ENCODE results near the gene ZC3H6. TPM values are rescaled to one million over a fixed set of nuclear protein-coding genes. Genes with fewer than 3 reads are reported as not detected.
A peak's percentile ranks its signal among the peaks of the same experiment; 100 is the strongest.
"Not testable (repeated sequence)": the region's sequence is repeated elsewhere in the genome, so short reads cannot be mapped to it uniquely, and the experiment has no call there.

ZC3H6 gene
- polyA plus RNA-seq, 1 of the 3 experiments (the other 2 are of a cell fraction) = 0.71 TPM

DNA sequence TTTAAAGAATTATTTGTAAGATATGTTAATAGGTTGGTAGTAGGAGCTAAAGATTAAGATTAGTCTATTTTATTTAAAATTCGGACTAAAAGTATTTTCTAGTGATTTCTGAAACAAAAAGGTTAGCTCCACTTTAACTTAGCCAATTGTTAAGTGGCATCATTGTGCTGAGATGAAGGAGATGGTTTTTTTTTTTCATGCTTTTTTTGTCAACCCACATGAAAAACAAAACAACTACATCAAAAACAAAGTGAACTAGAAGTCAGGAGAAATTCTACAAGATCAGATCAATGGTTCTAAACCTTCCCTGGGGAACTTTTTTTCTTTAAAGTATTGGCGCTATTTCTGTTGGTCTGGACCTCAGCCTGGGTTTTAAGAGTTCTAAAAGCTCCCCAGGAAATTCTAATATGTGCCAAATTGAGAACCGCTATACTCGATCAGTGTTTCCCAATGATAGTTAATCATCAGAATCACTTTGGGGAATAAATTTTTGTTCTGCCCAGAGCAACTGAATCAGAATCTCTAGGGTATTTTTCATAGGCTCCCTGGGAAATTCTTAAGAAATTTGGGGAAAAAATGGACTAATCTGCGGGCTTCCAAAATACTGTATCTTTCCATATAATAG lies 2.3 kb downstream of the ZC3H6 start:
- peaks cover 3% of the 10 kb centered on the region for H3F3A ChIP-seq (replicated peaks; ENCODE audit: insufficient read depth)
- 95% methylated on average over 5 of the region's 5 CpGs for WGBS (ENCODE audit: low lambda C conversion rate)
- H3K36me3 ChIP-seq (replicated peaks in 1 of 2; ENCODE audit: control insufficient read depth in 1 of 2, insufficient read depth in 2 of 2, low read length in 1 of 2) = peaks cover 0 to 8% of the 10 kb centered on the region in 2 experiments
- H4K20me1 ChIP-seq (ENCODE audit: insufficient read depth) = no peaks in the 10 kb centered on the region
- ChIA-PET POLR2A (no interaction called here), CTCF (interaction anchor here (0.7 to 1.5 kb wide), 5 partner anchors 15 to 391 kb away, joined by 3 to 7 read pairs (median 3); no protein-coding TSS in a partner anchor)
- no peaks in the 10 kb centered on the region for H3K9me3 ChIP-seq
- peak overlapping the region; percentile 27; the same call in 1 of the 2 replicates for H2AFZ ChIP-seq (ENCODE audit: low read depth)
- no peak overlapping the region for H3K27ac ChIP-seq (ENCODE audit: low read depth in 2 of 2, low read length in 1 of 2)
- H3K79me2 ChIP-seq (ENCODE audit: insufficient read depth) = peaks cover 21% of the 10 kb centered on the region
- peaks cover 0 to 5% of the 10 kb centered on the region in 2 experiments; a peak in 2 of 4 replicates for H3K4me1 ChIP-seq (ENCODE audit: control insufficient read depth in 1 of 2, insufficient read depth in 2 of 2, low read depth in 1 of 2, low read length in 1 of 2)
- DNase-seq = no peak
- no peak overlapping the region for H3K4me2 ChIP-seq
- no peaks in the 10 kb centered on the region for H3K27me3 ChIP-seq (ENCODE audit: insufficient read depth)
- TF ChIP-seq, protein P1, sequence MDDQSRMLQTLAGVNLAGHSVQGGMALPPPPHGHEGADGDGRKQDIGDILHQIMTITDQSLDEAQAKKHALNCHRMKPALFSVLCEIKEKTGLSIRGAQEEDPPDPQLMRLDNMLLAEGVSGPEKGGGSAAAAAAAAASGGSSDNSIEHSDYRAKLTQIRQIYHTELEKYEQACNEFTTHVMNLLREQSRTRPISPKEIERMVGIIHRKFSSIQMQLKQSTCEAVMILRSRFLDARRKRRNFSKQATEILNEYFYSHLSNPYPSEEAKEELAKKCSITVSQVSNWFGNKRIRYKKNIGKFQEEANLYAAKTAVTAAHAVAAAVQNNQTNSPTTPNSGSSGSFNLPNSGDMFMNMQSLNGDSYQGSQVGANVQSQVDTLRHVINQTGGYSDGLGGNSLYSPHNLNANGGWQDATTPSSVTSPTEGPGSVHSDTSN (IDR thresholded peaks at IDR 0.05) = no peak
- no peak for TF ChIP-seq ELF1 (IDR thresholded peaks at IDR 0.05)
- no peak for TF ChIP-seq JUND (IDR thresholded peaks at IDR 0.05)
- no peak for TF ChIP-seq GABPA (IDR thresholded peaks at IDR 0.05; ENCODE audit: low read depth)
- no peak overlapping the region for H3K4me3 ChIP-seq (ENCODE audit: low read depth in 2 of 2, low read length in 1 of 2)
- H3K9me2 ChIP-seq = no peaks in the 10 kb centered on the region
- H3K9ac ChIP-seq = no peak overlapping the region

DNA sequence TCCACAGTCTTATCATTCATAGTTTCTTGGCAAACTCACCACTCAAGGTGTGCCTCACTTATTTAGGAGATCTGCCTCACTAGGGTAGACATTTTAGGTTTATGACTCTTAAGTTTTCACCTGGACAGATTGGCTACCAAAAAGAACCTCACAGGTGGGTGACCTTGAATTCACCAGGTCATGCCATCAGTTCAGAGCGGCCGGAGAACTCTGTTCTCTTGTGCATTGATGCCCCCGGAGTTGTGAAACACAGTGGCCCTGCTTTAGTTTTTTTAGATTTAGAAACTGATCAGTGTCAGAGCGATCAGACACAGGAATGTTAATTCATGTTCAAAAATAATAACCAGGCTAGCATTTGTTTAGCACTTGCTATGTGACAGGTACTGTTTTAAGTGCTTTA lies 6.7 kb downstream of the ZC3H6 start:
- H3K9me3 ChIP-seq; H4K20me1 ChIP-seq (ENCODE audit: insufficient read depth); H3K4me1 ChIP-seq (ENCODE audit: control insufficient read depth in 1 of 2, insufficient read depth in 2 of 2, low read depth in 1 of 2, low read length in 1 of 2); H2AFZ ChIP-seq (ENCODE audit: low read depth); H3K9ac ChIP-seq; H3K27me3 ChIP-seq (ENCODE audit: insufficient read depth); CTCF ChIA-PET; H3K36me3 ChIP-seq (replicated peaks in 1 of 2; ENCODE audit: control insufficient read depth in 1 of 2, insufficient read depth in 2 of 2, low read length in 1 of 2); H3F3A ChIP-seq (replicated peaks; ENCODE audit: insufficient read depth); H3K4me2 ChIP-seq; DNase-seq; H3K4me3 ChIP-seq (ENCODE audit: low read depth in 2 of 2, low read length in 1 of 2); H3K27ac ChIP-seq (ENCODE audit: low read depth in 2 of 2, low read length in 1 of 2); POLR2A ChIA-PET; H3K9me2 ChIP-seq: not testable (repeated sequence)
- 90% methylated on average over 4 of the region's 4 CpGs for WGBS (ENCODE audit: low lambda C conversion rate)
- H3K79me2 ChIP-seq (ENCODE audit: insufficient read depth) = peaks cover 12% of the 10 kb centered on the region

DNA sequence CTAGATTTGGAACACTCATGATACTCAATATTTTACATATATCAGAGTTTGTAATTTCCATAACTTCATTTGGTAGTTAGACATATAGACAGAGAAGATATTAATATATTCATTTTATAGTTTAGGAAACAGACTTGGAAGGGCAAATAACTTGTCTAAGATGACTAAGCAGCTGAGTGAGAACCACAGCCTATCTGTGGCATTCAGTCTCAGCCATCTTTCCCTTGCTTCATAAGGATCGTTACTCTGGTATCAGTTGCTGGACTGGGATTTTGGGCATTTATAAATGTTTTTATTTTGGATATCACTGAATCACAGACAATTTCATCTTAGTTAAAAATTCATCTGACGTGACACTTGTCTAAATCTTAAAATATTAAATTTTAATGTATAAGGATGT lies 8.1 kb downstream of the ZC3H6 start:
- H3K4me2 ChIP-seq; H4K20me1 ChIP-seq (ENCODE audit: insufficient read depth); POLR2A ChIA-PET; H3K4me1 ChIP-seq (ENCODE audit: control insufficient read depth in 1 of 2, insufficient read depth in 2 of 2, low read depth in 1 of 2, low read length in 1 of 2); H3K27me3 ChIP-seq (ENCODE audit: insufficient read depth); H3K79me2 ChIP-seq (ENCODE audit: insufficient read depth); H3K4me3 ChIP-seq (ENCODE audit: low read depth in 2 of 2, low read length in 1 of 2); H3K9me2 ChIP-seq; H3F3A ChIP-seq (replicated peaks; ENCODE audit: insufficient read depth); H3K9ac ChIP-seq; H3K36me3 ChIP-seq (replicated peaks in 1 of 2; ENCODE audit: control insufficient read depth in 1 of 2, insufficient read depth in 2 of 2, low read length in 1 of 2); H2AFZ ChIP-seq (ENCODE audit: low read depth); CTCF ChIA-PET; H3K9me3 ChIP-seq; DNase-seq; H3K27ac ChIP-seq (ENCODE audit: low read depth in 2 of 2, low read length in 1 of 2): not testable (repeated sequence)
- WGBS (ENCODE audit: low lambda C conversion rate) = 78% methylated on average over 2 of the region's 2 CpGs

DNA sequence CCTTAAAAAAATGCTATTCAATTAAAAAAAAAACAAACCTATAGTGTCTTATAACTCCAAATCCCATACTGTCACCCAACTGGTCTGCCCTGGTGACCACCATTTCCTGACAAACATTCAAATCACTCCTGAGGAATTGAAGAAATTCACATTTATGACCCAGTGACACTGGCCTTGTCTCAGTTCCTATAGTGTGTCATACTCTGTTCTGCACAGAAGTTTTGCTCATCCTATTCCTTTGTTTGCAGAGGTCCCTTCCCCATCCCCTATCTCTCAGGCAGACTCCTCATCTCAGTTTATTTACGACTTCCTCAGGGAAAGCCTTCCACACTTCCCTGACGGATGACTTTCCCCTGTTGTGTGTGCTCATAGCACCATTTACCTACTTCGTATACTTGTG lies 14.7 kb downstream of the ZC3H6 start:
- no peaks in the 10 kb centered on the region for H4K20me1 ChIP-seq (ENCODE audit: insufficient read depth)
- TF ChIP-seq TCF12 (IDR thresholded peaks at IDR 0.05) = no peak
- TF ChIP-seq RCOR1 (IDR thresholded peaks at IDR 0.05; ENCODE audit: low read length) = no peak
- no peak for TF ChIP-seq JUND (IDR thresholded peaks at IDR 0.05)
- TF ChIP-seq YY1 (IDR thresholded peaks at IDR 0.05; ENCODE audit: low read depth) = no peak
- TF ChIP-seq, protein P2, sequence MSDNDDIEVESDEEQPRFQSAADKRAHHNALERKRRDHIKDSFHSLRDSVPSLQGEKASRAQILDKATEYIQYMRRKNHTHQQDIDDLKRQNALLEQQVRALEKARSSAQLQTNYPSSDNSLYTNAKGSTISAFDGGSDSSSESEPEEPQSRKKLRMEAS (IDR thresholded peaks at IDR 0.05; ENCODE audit: low read depth) = no peak
- WGBS (ENCODE audit: low lambda C conversion rate) = 76% methylated on average over 3 of the region's 3 CpGs
- H3K9me2 ChIP-seq = no peaks in the 10 kb centered on the region
- H3K79me2 ChIP-seq (ENCODE audit: insufficient read depth) = no peaks in the 10 kb centered on the region
- H3K36me3 ChIP-seq (replicated peaks in 1 of 2; ENCODE audit: control insufficient read depth in 1 of 2, insufficient read depth in 2 of 2, low read length in 1 of 2) = no peaks in the 10 kb centered on the region
- H3F3A ChIP-seq (replicated peaks; ENCODE audit: insufficient read depth) = no peaks in the 10 kb centered on the region
- no peaks in the 10 kb centered on the region for H3K9me3 ChIP-seq
- H2AFZ ChIP-seq (ENCODE audit: low read depth) = no peak overlapping the region
- H3K4me3 ChIP-seq (ENCODE audit: low read depth in 2 of 2, low read length in 1 of 2) = no peak overlapping the region
- CTCF ChIA-PET = no interaction called here
- no peak overlapping the region for H3K4me2 ChIP-seq
- no peaks in the 10 kb centered on the region for H3K4me1 ChIP-seq (ENCODE audit: control insufficient read depth in 1 of 2, insufficient read depth in 2 of 2, low read depth in 1 of 2, low read length in 1 of 2)
- no peak overlapping the region for H3K9ac ChIP-seq
- no peak for DNase-seq
- no peaks in the 10 kb centered on the region for H3K27me3 ChIP-seq (ENCODE audit: insufficient read depth)
- no peak overlapping the region for H3K27ac ChIP-seq (ENCODE audit: low read depth in 2 of 2, low read length in 1 of 2)
- POLR2A ChIA-PET = no interaction called here
